K562 (cell line): ENCODE results near the gene MPIG6B. TPM values are rescaled to one million over a fixed set of nuclear protein-coding genes. Genes with fewer than 3 reads are reported as not detected.

Source experiments
- ATF6 ChIP-seq: sonication (generic); formaldehyde crosslinking; IDR thresholded peaks from 2 replicates; pipeline ENCODE4 v1.4.0; 2020; ENCODE audit warnings: mild to moderate bottlenecking, missing genetic modification reagents
- CHD1 ChIP-seq: fragments of 200-600 bp; sonication (generic); IDR thresholded peaks from one replicate; pipeline ENCODE4 v1.6.1; 2012; ENCODE audit warnings: mild to moderate bottlenecking, moderate library complexity, low read length, inconsistent platforms
- CREB1 ChIP-seq, 2 experiments: sonication (generic) in 1 of 2; formaldehyde crosslinking in 1 of 2; IDR thresholded peaks; 2 replicates each; pipeline versions ENCODE4 v1.6.1 to v1.8.0; 2012 to 2022; ENCODE audit warnings: inconsistent platforms in 1 of 2, mild to moderate bottlenecking in 1 of 2, missing genetic modification reagents in 1 of 2, moderate library complexity in 1 of 2
- FUS ChIP-seq: fragments of 200-400 bp; formaldehyde crosslinking; optimal IDR thresholded peaks from 2 replicates; pipeline ENCODE3; 2017; ENCODE audit warnings: low read depth, low read length
- HDAC2 ChIP-seq: fragments of 450-650 bp; IDR thresholded peaks from 2 replicates; pipeline ENCODE4 v1.6.1; 2016; ENCODE audit warnings: mild to moderate bottlenecking
- IRF2 ChIP-seq: sonication (generic); formaldehyde crosslinking; IDR thresholded peaks from 2 replicates; pipeline ENCODE4 v1.8.1; 2022; ENCODE audit warnings: mild to moderate bottlenecking, missing genetic modification reagents
- NEUROD1 ChIP-seq: fragments of 150-350 bp; IDR thresholded peaks from 2 replicates; pipeline ENCODE4 v1.6.1; 2014; ENCODE audit warnings: borderline replicate concordance, low read length, low read depth; ENCODE audit not compliant: partially characterized antibody
- PTBP1 ChIP-seq: fragments of 200-400 bp; formaldehyde crosslinking; IDR thresholded peaks from 2 replicates; pipeline ENCODE4 v1.6.1; 2017; ENCODE audit warnings: low read depth, low read length
- RBM39 ChIP-seq: fragments of 200-400 bp; formaldehyde crosslinking; optimal IDR thresholded peaks from 2 replicates; pipeline ENCODE3; 2018; ENCODE audit warnings: low read depth, low read length
- SLC30A9 ChIP-seq: fragments of 250-450 bp; sonication (Bioruptor Pico); IDR thresholded peaks from 2 replicates; pipeline ENCODE4 v1.8.0; 2022; ENCODE audit warnings: mild to moderate bottlenecking, moderate library complexity
- SMAD4 ChIP-seq: fragments of 250-450 bp; sonication (Bioruptor Pico); conservative IDR thresholded peaks from 2 replicates; pipeline ENCODE4 v1.8.0; 2021; ENCODE audit warnings: inconsistent platforms, mild to moderate bottlenecking, moderate library complexity
- TEAD4 ChIP-seq, 2 experiments: sonication (generic) in 1 of 2; formaldehyde crosslinking in 1 of 2; IDR thresholded peaks; 2 replicates each; pipeline versions ENCODE4 v1.6.1 to v1.8.0; 2012 to 2022; ENCODE audit warnings: borderline replicate concordance in 1 of 2, inconsistent platforms in 1 of 2, low read length in 1 of 2, mild to moderate bottlenecking in 1 of 2, missing genetic modification reagents in 1 of 2
- ZBTB17 ChIP-seq: fragments of 450-650 bp; formaldehyde crosslinking; IDR thresholded peaks from 2 replicates; pipeline ENCODE4 v1.4.0; 2020; ENCODE audit warnings: mild to moderate bottlenecking
- ZNF12 ChIP-seq: sonication (generic); formaldehyde crosslinking; IDR thresholded peaks from 2 replicates; pipeline ENCODE4 v1.4.0; 2020; ENCODE audit warnings: mild to moderate bottlenecking, missing genetic modification reagents
- polyA plus RNA-seq, 8 experiments: library from polyadenylated mRNA; depleted of rRNA in 4 of 8; stranded (reverse) in 5 of 8; unstranded in 3 of 8; fragments of >200 nt; fragmentation: Nextera tagmentation in 2 of 8; fragmentation: Illumina TruSeq in 1 of 8; extraction: Ambion mirVana in 2 of 8; extraction: Trizol in 1 of 8; gene quantifications; 2 replicates each; pipeline versions ENCODE4 v1.2.1 to v1.2.3, GENCODE V29; 2011 to 2014; ENCODE audit warnings: inconsistent platforms in 1 of 8, missing spikeins in 1 of 8
- total RNA-seq, 7 experiments: library from RNA; depleted of rRNA in 6 of 7; stranded (reverse); fragments of >200 nt in 6 of 7; fragmentation: Illumina TruSeq in 2 of 7; extraction: Trizol in 2 of 7; gene quantifications; 2 replicates each; pipeline versions ENCODE4 v1.2.1 to v1.2.3, GENCODE V29; 2011 to 2021; ENCODE audit warnings: low replicate concordance in 1 of 7
- TF ChIP-seq, protein P1 (sequence below), 2 experiments: fragments of 200-800 bp in 1 of 2; sonication (Bioruptor generic) in 1 of 2; sonication (generic) in 1 of 2; formaldehyde crosslinking in 1 of 2; IDR thresholded peaks in 1 of 2; conservative IDR thresholded peaks in 1 of 2; 2 replicates each; pipeline versions ENCODE4 v1.5.0 to v1.6.1; 2016 to 2020; ENCODE audit warnings: missing compliant biosample characterization in 1 of 2, missing genetic modification characterization in 1 of 2, missing genetic modification reagents in 1 of 2
- TF ChIP-seq, protein P2 (sequence below), 3 experiments: IDR thresholded peaks in 2 of 3; conservative IDR thresholded peaks in 1 of 3; 2 replicates each; pipeline ENCODE4 v1.5.1; 2011 to 2012; ENCODE audit warnings: low read length in 3 of 3, mild to moderate bottlenecking in 3 of 3, control low read depth in 2 of 3, improper control_type of control experiment in 1 of 3, inconsistent platforms in 1 of 3, low read depth in 1 of 3, mixed read lengths in 1 of 3, moderate library complexity in 1 of 3; ENCODE audit not compliant: insufficient read depth in 2 of 3
- TF ChIP-seq, protein P3 (sequence below), 2 experiments: fragments of 450-650 bp in 1 of 2; sonication (generic) in 1 of 2; formaldehyde crosslinking; conservative IDR thresholded peaks; 2 replicates each; pipeline versions ENCODE4 v1.4.0 to v1.8.1; 2020 to 2022; ENCODE audit warnings: mild to moderate bottlenecking in 1 of 2, missing genetic modification reagents in 1 of 2
- TF ChIP-seq, protein P4 (sequence below): fragments of 450-650 bp; conservative IDR thresholded peaks from 2 replicates; pipeline ENCODE4 v1.6.1; 2016; ENCODE audit warnings: missing genetic modification characterization, low read depth, mild to moderate bottlenecking, control low read depth, missing compliant biosample characterization

Gene MPIG6B
- total and polyA plus RNA-seq, 9 of the 15 experiments (the other 6 are each of a cell fraction or from before 2014, with no cell fraction given) = 0.11 to 1.2 (median 0.28) TPM; not detected in 1

GRCh38 chr6:31729515-31729978 is 6.4 kb downstream of the MPIG6B start (continued):
- TF ChIP-seq CREB1 (IDR thresholded peaks at IDR 0.05) (peak; percentile 33; the same call in 1 of the 2 replicates), CREB1 (CRISPR knock-in tag; IDR thresholded peaks at IDR 0.05) (no peak), FUS (no peak), ZNF12 (CRISPR knock-in tag) (no peak), RBM39 (peak; percentile 91), NEUROD1 (no peak), TEAD4 (IDR thresholded peaks at IDR 0.05; ENCODE audit: low read length) (peak; percentile 54), TEAD4 (CRISPR knock-in tag; IDR thresholded peaks at IDR 0.05; ENCODE audit: borderline replicate concordance) (peak; percentile 94; the same call in 1 of the 2 replicates), ZBTB17 (CRISPR knock-in tag) (peak; percentile 93), HDAC2 (peak; percentile 97), IRF2 (no peak), ATF6 (CRISPR knock-in tag) (peak; percentile 12; the same call in 1 of the 2 replicates), SLC30A9 (CRISPR knock-in tag) (0 out of 2 replicates have a peak, but pooled peaks have one; percentile 16), CHD1 (no peak), PTBP1 (peak; percentile 20; the same call in 1 of the 2 replicates), SMAD4 (0 out of 2 replicates have a peak, but pooled peaks have one; percentile 11)
- TF ChIP-seq, protein P1, sequence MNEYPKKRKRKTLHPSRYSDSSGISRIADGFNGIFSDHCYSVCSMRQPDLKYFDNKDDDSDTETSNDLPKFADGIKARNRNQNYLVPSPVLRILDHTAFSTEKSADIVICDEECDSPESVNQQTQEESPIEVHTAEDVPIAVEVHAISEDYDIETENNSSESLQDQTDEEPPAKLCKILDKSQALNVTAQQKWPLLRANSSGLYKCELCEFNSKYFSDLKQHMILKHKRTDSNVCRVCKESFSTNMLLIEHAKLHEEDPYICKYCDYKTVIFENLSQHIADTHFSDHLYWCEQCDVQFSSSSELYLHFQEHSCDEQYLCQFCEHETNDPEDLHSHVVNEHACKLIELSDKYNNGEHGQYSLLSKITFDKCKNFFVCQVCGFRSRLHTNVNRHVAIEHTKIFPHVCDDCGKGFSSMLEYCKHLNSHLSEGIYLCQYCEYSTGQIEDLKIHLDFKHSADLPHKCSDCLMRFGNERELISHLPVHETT (CRISPR knock-in tag; conservative IDR thresholded peaks at IDR 0.05 in 1 of 2, IDR thresholded peaks at IDR 0.05 in 1 of 2) = no peak
- TF ChIP-seq, protein P2, sequence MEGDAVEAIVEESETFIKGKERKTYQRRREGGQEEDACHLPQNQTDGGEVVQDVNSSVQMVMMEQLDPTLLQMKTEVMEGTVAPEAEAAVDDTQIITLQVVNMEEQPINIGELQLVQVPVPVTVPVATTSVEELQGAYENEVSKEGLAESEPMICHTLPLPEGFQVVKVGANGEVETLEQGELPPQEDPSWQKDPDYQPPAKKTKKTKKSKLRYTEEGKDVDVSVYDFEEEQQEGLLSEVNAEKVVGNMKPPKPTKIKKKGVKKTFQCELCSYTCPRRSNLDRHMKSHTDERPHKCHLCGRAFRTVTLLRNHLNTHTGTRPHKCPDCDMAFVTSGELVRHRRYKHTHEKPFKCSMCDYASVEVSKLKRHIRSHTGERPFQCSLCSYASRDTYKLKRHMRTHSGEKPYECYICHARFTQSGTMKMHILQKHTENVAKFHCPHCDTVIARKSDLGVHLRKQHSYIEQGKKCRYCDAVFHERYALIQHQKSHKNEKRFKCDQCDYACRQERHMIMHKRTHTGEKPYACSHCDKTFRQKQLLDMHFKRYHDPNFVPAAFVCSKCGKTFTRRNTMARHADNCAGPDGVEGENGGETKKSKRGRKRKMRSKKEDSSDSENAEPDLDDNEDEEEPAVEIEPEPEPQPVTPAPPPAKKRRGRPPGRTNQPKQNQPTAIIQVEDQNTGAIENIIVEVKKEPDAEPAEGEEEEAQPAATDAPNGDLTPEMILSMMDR (IDR thresholded peaks at IDR 0.05 in 2 of 3, conservative IDR thresholded peaks at IDR 0.05 in 1 of 3; ENCODE audit: insufficient read depth in 2 of 3, low read depth in 1 of 3, low read length in 3 of 3) = peak; percentile 12 to 99 (median 95); a peak in 5 of 6 replicates
- TF ChIP-seq, protein P3, sequence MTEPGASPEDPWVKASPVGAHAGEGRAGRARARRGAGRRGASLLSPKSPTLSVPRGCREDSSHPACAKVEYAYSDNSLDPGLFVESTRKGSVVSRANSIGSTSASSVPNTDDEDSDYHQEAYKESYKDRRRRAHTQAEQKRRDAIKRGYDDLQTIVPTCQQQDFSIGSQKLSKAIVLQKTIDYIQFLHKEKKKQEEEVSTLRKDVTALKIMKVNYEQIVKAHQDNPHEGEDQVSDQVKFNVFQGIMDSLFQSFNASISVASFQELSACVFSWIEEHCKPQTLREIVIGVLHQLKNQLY (CRISPR knock-in tag; conservative IDR thresholded peaks at IDR 0.05) = 0 out of 4 replicates have a peak, but pooled peaks of 1 of the 2 experiments have one; percentile 56
- TF ChIP-seq, protein P4, sequence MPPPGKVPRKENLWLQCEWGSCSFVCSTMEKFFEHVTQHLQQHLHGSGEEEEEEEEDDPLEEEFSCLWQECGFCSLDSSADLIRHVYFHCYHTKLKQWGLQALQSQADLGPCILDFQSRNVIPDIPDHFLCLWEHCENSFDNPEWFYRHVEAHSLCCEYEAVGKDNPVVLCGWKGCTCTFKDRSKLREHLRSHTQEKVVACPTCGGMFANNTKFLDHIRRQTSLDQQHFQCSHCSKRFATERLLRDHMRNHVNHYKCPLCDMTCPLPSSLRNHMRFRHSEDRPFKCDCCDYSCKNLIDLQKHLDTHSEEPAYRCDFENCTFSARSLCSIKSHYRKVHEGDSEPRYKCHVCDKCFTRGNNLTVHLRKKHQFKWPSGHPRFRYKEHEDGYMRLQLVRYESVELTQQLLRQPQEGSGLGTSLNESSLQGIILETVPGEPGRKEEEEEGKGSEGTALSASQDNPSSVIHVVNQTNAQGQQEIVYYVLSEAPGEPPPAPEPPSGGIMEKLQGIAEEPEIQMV (tag) = 0 out of 2 replicates have a peak, but pooled peaks have one; percentile 8
